Activated naive CD4-positive, alpha-beta T cell treated with anti-CD3 and anti-CD28 coated beads for 36 hours (primary cell): ENCODE data around the gene OS9. TPM values are rescaled to one million over a fixed set of nuclear protein-coding genes. Genes with fewer than 3 reads are reported as not detected.

ENCODE experiments used
- CTCF ChIA-PET: fragments of 350-600 bp; sonication (Branson Sonifier 250); formaldehyde crosslinking; loops from one replicate; lab custom pipeline; 2021; ENCODE audit warnings: antibody characterized with exemption; lab: Charles Lee
- DNase-seq: peaks from one replicate; pipeline ENCODE4 v3.0.0-alpha.2; 2020
- H3K27ac Mint-ChIP-seq: one replicate; pipeline ENCODE4 v1.8.0; 2021; ENCODE audit warnings: mild to moderate bottlenecking, mixed read lengths
- H3K27me3 Mint-ChIP-seq: one replicate; pipeline ENCODE4 v1.8.0; 2021; ENCODE audit warnings: low read depth, mixed read lengths
- H3K36me3 Mint-ChIP-seq: one replicate; pipeline ENCODE4 v1.8.0; 2021; ENCODE audit warnings: low read depth, mixed read lengths
- H3K4me1 Mint-ChIP-seq: one replicate; pipeline ENCODE4 v1.8.0; 2021; ENCODE audit warnings: low read depth, mixed read lengths
- H3K4me3 Mint-ChIP-seq: one replicate; pipeline ENCODE4 v1.8.0; 2021; ENCODE audit warnings: mild to moderate bottlenecking, moderate library complexity, mixed read lengths
- H3K9me3 Mint-ChIP-seq: one replicate; pipeline ENCODE4 v1.8.0; 2021; ENCODE audit warnings: mixed read lengths
- intact Hi-C: fragments of 100-400 bp; cut with micrococcal nuclease; formaldehyde crosslinking; loops from one replicate; pipeline ENCODE4 v1.15.1; 2023
- total RNA-seq, 2 experiments: library from RNA; stranded (reverse); gene quantifications; one replicate each; pipeline ENCODE4 v1.2.3, GENCODE V29; 2021

OS9 gene
- total RNA-seq, 2 experiments from 2014 or later, result 60.7 to 60.9 TPM

DNA sequence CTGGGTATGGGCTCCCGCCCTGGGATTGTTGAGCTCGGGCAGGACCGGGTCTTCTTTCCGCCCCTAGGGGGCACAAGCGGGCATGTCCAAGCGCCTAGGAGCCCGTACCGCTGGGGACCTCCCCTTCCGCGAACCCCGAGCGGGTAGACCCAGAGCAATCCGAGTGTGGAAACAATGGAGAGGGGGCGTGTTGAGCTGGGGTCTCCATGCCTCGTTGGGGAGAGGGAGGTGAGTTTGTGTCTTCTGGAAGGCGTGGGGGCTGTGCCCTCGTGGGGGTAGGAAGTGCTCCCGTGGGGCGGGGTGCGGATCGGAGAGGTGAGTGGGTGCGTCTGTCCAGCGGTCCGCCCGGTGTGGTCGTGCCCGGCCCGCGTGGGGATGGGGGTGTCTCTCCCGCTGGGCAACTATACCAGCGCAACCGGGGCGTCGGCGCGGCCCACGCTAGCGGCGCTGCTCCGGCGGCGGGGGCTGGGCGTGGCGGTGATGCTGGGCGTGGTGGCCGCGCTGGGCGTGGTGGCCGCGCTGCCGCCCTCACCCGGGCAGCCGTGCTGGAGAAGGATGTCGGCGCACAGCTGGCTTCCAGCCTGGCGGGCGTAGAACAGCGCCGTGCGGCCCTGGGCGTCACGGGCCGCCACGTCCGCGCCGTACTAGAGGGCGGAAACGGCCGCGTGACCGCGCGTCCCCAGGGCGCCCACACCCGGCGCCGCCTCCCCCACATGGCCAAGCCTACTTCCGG, 32.4 kb downstream of the OS9 start:
- Mint-ChIP-seq H3K4me3 (no peak overlapping the region), H3K27me3 (no peaks in the 10 kb centered on the region), H3K36me3 (peaks cover 27% of the 10 kb centered on the region), H3K27ac (no peak overlapping the region), H3K9me3 (no peaks in the 10 kb centered on the region), H3K4me1 (no peaks in the 10 kb centered on the region)
- intact Hi-C loops, result no loop called here
- CTCF ChIA-PET, result interaction anchor here (1.4 to 1.5 kb wide), 2 partner anchors 10 to 18 kb away, joined by 4 read pairs; partner anchors contain the start of gene TSPAN31
- DNase-seq, result no peak

DNA sequence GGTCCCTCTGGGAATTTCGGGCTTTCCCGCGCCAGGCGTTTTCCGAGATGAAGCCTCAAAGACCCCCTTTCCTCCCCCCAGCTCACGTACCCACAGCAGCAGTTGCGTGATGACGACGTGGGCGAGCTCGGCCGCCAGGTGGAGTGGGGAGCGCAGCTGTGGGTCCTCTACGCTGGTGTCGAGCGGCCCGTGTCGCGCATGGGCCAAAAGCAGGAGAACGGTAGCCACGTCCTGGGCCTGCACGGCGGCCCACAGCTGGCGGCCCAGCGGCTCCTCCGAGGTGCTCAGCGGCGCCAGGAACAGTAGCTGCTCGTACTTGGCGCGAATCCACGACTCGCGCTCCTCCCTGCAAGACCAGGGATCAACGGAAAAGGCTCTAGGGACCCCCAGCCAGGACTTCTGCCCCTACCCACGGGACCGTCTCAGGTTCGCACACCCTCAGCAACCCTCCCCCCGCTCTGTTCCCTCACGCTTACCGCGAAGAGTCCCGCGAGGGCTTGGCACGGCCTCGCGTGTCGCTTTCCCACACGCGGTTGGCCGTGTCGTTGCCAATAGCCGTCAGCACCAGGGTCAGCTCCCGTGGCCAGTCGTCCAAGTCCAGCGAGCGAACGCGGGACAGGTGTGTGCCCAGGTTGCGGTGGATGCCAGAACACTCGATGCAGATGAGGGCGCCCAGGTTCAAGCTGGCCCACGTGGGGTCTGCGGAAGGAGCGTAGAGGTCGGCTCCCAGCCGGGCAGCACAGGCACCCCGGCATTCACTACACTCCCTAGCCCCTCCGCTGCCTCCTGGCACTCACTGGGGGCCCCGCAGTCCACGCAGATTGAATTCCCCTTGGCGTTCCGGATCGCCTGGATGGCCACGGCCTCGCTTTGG, 33.2 kb downstream of the OS9 start:
- DNase-seq, result no peak
- H3K27ac Mint-ChIP-seq, result no peak overlapping the region
- intact Hi-C loops, result no loop called here
- H3K9me3 Mint-ChIP-seq, result no peaks in the 10 kb centered on the region
- H3K4me3 Mint-ChIP-seq, result no peak overlapping the region
- H3K36me3 Mint-ChIP-seq, result peaks cover 28% of the 10 kb centered on the region
- no peaks in the 10 kb centered on the region for H3K4me1 Mint-ChIP-seq
- no peaks in the 10 kb centered on the region for H3K27me3 Mint-ChIP-seq
- CTCF ChIA-PET, result interaction anchor here (1.4 to 1.5 kb wide), 2 partner anchors 10 to 17 kb away, joined by 4 read pairs; partner anchors contain the start of gene TSPAN31

DNA sequence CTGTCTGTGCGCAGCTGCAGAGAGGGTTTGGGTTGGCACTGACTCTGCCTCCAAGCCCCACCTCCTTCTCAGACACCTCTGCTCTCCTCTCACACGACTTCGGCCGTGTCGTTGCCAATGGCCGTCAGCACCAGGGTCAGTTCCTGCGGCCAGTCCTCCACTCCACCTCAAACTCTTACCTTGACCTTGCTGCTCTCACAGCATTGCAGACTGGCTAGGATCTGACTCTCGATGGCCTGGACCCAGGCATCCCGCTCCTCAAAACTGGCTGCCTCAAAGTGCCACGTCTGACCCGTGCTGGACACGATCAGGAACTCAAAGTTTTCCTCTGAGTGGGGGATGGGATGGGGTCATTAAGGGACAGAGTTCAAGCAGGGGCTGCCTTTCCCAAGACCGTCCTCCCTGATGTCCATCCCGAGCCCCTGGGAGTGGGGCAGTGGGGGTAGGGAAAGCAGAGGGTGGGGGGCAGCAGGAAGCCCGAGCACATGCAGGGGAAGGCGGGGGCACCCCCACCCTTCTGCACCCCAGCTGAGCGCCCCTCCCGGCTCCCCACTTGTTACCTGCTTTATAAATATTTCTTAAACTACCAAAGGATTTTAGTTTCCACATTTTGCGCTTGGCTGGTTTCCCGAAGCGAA, 33.9 kb downstream of the OS9 start:
- Mint-ChIP-seq H3K27ac (no peak overlapping the region), H3K9me3 (no peaks in the 10 kb centered on the region), H3K4me1 (no peaks in the 10 kb centered on the region), H3K36me3 (peaks cover 33% of the 10 kb centered on the region), H3K27me3 (no peaks in the 10 kb centered on the region), H3K4me3 (no peak overlapping the region)
- CTCF ChIA-PET, result interaction anchor here (1.0 to 1.9 kb wide), 2 partner anchors 13 to 16 kb away, joined by 3 to 7 read pairs; partner anchors contain the start of gene TSPAN31
- intact Hi-C loops, result no loop called here
- DNase-seq, result no peak

DNA sequence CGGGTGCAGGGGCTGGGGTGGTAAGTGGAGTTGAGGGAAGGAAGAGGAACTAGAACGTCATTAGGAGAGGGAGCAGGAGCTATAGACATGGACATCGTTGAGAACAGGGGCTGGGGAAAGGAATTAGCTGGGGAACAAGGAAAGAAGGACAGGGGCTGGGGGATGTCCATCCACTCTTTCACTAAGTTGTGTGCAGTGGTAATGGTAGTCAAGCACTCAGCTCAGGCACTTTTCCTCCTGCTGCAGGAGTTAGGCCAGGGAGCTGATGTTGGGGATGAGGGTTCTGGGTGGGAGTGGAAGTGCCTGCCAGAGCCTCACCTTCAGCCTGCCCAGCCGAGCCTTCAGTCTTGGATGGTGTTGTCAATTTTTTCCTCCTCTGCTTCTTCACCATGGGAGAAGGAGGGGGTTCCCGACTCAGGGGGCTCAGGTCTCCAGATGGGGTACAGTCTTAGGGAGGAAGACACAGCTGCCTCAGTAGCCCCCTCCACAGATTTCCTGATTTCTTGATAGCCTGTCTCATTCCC, 35.5 kb downstream of the OS9 start:
- intact Hi-C loops, result no loop called here
- no peak overlapping the region for H3K27ac Mint-ChIP-seq
- no peaks in the 10 kb centered on the region for H3K27me3 Mint-ChIP-seq
- CTCF ChIA-PET, result interaction anchor here (1.2 to 1.9 kb wide), 3 partner anchors 12 to 148 kb away, joined by 3 to 7 read pairs (median 4); no protein-coding TSS in a partner anchor
- H3K36me3 Mint-ChIP-seq, result peaks cover 38% of the 10 kb centered on the region
- H3K9me3 Mint-ChIP-seq, result no peaks in the 10 kb centered on the region
- H3K4me3 Mint-ChIP-seq, result no peak overlapping the region
- no peaks in the 10 kb centered on the region for H3K4me1 Mint-ChIP-seq
- DNase-seq, result no peak

DNA sequence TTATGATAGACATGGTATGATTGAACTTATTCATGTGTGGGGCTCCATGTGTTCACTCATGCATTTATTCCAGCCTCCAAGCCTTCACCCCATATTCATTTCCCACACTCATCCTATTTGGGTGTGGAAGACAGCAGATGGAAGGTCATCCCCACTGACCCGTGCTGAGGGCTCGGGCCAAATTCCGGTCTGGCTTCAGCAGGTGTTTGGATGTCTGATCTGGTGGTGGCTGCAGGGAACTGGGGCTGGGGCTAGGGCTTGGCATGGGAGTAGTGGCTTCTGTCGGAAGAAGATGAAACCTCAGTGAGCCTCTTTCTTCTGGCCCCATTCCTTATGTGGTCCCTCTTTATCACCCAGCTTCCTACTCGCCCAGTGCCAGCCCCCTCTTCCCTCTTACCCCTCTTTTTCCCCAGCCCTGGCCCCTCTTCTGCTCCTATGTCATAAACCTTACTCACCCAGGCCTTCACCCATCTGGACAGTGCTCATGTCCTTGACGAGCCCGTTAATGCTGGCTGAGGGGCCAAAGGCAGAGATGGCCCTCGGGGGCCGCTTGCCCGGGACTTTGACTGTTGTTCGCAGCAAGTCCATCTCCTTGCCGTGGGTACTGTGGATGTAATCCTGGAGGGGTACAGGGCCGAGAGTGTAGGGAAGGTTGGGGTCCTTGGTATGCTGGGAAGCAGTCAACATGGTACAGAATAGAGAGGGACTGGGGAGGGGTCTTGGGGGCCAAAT, 36.6 kb downstream of the OS9 start:
- Mint-ChIP-seq H3K4me3 (no peak overlapping the region), H3K4me1 (no peaks in the 10 kb centered on the region), H3K27ac (no peak overlapping the region), H3K36me3 (peaks cover 40% of the 10 kb centered on the region), H3K27me3 (no peaks in the 10 kb centered on the region), H3K9me3 (no peaks in the 10 kb centered on the region)
- no peak for DNase-seq
- intact Hi-C loops, result no loop called here
- CTCF ChIA-PET, result interaction anchor here (1.8 kb wide), 1 partner anchor 149 kb away, joined by 4 read pairs; no protein-coding TSS in a partner anchor

DNA sequence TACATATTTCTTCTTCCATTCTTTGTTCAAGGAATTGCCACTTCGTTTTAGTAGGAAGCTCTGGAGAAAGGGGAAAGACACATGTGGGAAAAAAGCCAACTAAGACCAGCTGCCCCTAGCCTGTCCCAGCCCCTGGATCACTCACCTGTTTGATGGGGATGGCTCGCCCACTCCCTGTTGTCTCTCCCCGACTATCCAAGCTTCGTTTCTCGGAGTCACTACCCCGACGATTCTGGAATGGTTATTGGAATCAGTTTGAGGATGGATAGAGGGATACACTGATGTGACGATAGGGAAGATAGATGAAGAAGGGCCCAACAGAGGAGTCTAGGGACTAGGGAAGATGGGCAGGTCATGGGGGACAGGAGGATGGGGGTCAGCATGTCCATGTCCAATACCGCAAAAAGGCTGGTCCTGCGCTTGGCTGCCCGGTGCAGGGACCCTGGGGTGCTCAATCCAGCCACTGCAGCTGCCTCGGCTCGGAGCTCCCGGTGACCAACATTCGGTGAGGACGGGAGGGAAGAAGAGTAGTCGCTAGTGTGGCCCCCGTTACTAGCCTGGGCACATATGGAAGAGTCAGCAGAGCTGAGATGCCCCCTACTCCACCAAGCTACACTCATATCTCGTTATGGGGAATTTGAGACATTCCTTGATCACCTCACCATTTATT, 37.6 kb downstream of the OS9 start:
- DNase-seq, result no peak
- H3K4me1 Mint-ChIP-seq, result peaks cover 2% of the 10 kb centered on the region
- H3K4me3 Mint-ChIP-seq, result no peak overlapping the region
- no peaks in the 10 kb centered on the region for H3K27me3 Mint-ChIP-seq
- intact Hi-C loops, result no loop called here
- no peak overlapping the region for H3K27ac Mint-ChIP-seq
- CTCF ChIA-PET, result interaction anchor here (0.7 to 0.9 kb wide), 3 partner anchors 10 to 28 kb away, joined by 4 read pairs; no protein-coding TSS in a partner anchor
- no peaks in the 10 kb centered on the region for H3K9me3 Mint-ChIP-seq
- H3K36me3 Mint-ChIP-seq, result peaks cover 36% of the 10 kb centered on the region

DNA sequence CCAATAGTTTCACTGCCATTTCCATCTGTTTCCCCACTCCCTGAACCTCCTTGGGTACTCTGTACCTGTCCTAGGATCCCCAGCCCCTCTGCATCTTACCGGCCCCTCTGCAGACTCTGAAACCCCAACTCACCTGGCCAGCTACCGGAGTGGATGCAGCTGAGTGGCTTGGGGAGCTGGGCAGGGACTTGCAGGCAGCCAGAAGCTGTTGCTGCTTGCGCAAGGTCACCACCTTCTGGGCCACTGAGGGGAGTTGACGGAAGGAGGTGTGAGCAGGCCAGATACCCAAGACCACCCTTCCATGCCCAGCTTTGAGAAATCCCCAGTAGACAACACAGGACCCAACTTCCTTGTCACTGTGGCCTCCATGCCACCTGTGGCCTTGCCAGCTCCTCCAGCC, 38.3 kb downstream of the OS9 start:
- Mint-ChIP-seq H3K4me1 (peaks cover 6% of the 10 kb centered on the region), H3K9me3 (no peaks in the 10 kb centered on the region), H3K27ac (no peak overlapping the region), H3K36me3 (peaks cover 36% of the 10 kb centered on the region), H3K27me3 (no peaks in the 10 kb centered on the region), H3K4me3 (no peak overlapping the region)
- DNase-seq, result no peak
- CTCF ChIA-PET, result interaction anchor here (0.8 kb wide), 1 partner anchor 9 kb away, joined by 4 read pairs; no protein-coding TSS in a partner anchor
- intact Hi-C loops, result no loop called here

DNA sequence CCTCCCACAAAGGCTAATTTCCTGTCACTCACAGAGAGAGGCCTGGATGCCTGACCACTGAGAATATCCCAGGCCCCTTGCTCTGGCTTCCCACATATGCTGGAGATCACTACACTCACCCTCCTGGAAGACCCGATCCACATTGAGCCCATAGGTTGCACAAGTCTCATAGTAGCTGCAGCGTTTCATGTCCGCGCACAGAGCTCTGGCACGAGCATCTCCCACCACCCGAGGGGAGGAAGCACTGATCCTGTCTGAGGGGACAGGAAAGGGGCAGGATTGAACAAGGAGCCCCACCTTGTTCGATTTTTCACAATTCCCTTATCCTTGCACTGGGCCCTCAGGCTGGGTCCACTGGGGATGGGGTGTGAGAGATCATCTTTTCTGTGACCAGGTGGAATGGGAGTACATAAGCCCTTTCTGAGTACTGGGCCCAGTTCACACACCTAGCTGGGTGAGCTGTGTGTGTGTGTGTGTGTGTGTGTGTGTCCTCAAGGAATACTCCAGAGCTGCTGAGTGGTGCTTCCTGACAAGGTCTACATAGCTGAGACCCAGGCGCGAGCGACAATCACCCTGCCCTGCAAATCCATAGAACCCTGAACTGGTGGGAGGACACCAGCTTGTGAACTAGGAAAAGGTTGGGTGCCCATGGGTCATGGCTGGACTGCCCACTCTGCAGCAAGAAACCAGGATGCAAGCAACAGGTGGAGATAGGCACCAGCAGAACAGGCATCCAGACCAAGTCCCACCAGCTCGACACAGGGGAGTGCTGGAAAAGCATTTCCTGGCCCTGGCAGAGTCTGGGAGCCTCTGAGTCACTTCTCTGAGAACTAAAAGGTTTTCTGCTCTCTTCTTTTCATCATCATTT, 39.0 kb downstream of the OS9 start:
- CTCF ChIA-PET, result interaction anchor here (0.7 to 0.8 kb wide), 4 partner anchors 8 to 274 kb away, joined by 3 to 4 read pairs (median 4); no protein-coding TSS in a partner anchor
- Mint-ChIP-seq H3K4me3 (no peak overlapping the region), H3K36me3 (peaks cover 32% of the 10 kb centered on the region), H3K4me1 (peaks cover 6% of the 10 kb centered on the region), H3K9me3 (no peaks in the 10 kb centered on the region), H3K27ac (no peak overlapping the region), H3K27me3 (no peaks in the 10 kb centered on the region)
- intact Hi-C loops, result no loop called here
- DNase-seq, result no peak

DNA sequence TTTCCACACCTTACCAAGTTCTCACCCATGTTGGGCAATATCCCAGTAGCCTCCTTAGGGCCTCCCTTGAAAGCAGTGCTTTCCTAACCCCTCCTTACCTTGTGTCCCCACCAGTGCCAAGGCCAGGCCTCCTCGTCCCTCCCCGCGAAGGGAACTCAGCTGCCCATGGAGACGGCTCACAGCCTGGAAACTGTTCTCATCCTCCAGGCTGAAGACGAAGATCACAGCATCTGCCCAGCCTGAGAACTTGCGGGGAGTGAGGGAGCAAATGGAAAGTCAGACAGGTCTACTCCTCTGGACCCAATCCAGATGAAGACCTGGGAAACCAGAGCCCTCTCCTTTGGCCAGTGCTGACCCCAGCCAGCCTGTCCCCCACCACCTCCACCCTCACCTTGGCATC, 40.0 kb downstream of the OS9 start:
- peaks cover 26% of the 10 kb centered on the region for H3K36me3 Mint-ChIP-seq
- CTCF ChIA-PET, result no interaction called here
- no peak overlapping the region for H3K27ac Mint-ChIP-seq
- peaks cover 7% of the 10 kb centered on the region for H3K4me1 Mint-ChIP-seq
- no peak overlapping the region for H3K4me3 Mint-ChIP-seq
- no peaks in the 10 kb centered on the region for H3K27me3 Mint-ChIP-seq
- intact Hi-C loops, result no loop called here
- DNase-seq, result no peak
- no peaks in the 10 kb centered on the region for H3K9me3 Mint-ChIP-seq

DNA sequence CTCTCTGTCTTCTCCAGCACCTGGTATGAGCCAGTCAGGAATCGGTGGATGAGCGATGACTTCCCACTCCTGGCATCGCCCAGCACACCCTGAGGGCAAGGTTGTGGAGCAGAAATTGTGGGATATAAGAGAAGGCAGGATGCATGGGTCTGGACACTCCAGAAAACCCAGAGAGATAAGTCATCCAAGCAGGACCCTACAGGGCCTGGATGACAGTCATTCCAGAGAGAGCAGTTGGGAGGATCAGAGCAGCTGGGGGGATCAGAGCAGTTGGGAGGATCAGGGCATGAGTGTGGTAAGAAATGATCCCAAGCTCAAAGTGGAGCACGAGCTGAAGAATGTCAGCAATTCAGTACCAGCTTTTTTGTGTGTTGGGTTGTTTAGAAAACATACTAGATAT, 40.7 kb downstream of the OS9 start:
- no peak for DNase-seq
- intact Hi-C loops, result no loop called here
- peaks cover 23% of the 10 kb centered on the region for H3K36me3 Mint-ChIP-seq
- no peak overlapping the region for H3K4me3 Mint-ChIP-seq
- H3K27ac Mint-ChIP-seq, result no peak overlapping the region
- CTCF ChIA-PET, result interaction anchor here (0.7 kb wide), 2 partner anchors 9 to 169 kb away, joined by 3 read pairs; no protein-coding TSS in a partner anchor
- no peaks in the 10 kb centered on the region for H3K9me3 Mint-ChIP-seq
- H3K4me1 Mint-ChIP-seq, result peaks cover 13% of the 10 kb centered on the region
- H3K27me3 Mint-ChIP-seq, result no peaks in the 10 kb centered on the region
